H9 (cell line): ENCODE data around the gene GPR160. TPM values are rescaled to one million over a fixed set of nuclear protein-coding genes. Genes with fewer than 3 reads are reported as not detected.

Experiments used
- DNase-seq: peaks from one replicate; pipeline ENCODE4 v3.0.0-alpha.2; 2017
- H2AFZ ChIP-seq: one replicate; pipeline ENCODE4 v1.6.1; 2013; ENCODE audit warnings: mild to moderate bottlenecking, low read length, control low read depth, moderate library complexity
- H2AK5ac ChIP-seq: 2 replicates; pipeline ENCODE4 v1.6.1; 2013; ENCODE audit warnings: low read length, control low read depth, mixed read lengths; ENCODE audit not compliant: insufficient read length
- H2BK120ac ChIP-seq: one replicate; pipeline ENCODE4 v1.6.1; 2013; ENCODE audit warnings: low read depth, mild to moderate bottlenecking, low read length, control low read depth, inconsistent platforms; ENCODE audit not compliant: poor library complexity, severe bottlenecking
- H2BK12ac ChIP-seq: 2 replicates; pipeline ENCODE4 v1.6.1; 2013; ENCODE audit warnings: low read length, control low read depth, mixed read lengths, low read depth; ENCODE audit not compliant: insufficient read length
- H2BK15ac ChIP-seq: 2 replicates; pipeline ENCODE4 v1.6.1; 2013; ENCODE audit warnings: low read depth, low read length, control low read depth
- H2BK20ac ChIP-seq: one replicate; pipeline ENCODE4 v1.6.1; 2013; ENCODE audit warnings: low read depth, mild to moderate bottlenecking, low read length, control low read depth, inconsistent platforms; ENCODE audit not compliant: poor library complexity, severe bottlenecking
- H2BK5ac ChIP-seq: 2 replicates; pipeline ENCODE4 v1.6.1; 2013; ENCODE audit warnings: low read length, control low read depth, mixed read lengths; ENCODE audit not compliant: insufficient read length
- H3K14ac ChIP-seq: 2 replicates; pipeline ENCODE4 v1.6.1; 2013; ENCODE audit warnings: low read length, control low read depth; ENCODE audit not compliant: insufficient read depth
- H3K18ac ChIP-seq: 2 replicates; pipeline ENCODE4 v1.6.1; 2013; ENCODE audit warnings: low read depth, mild to moderate bottlenecking, mixed read lengths, low read length, control low read depth; ENCODE audit not compliant: insufficient read length
- H3K23ac ChIP-seq: 2 replicates; pipeline ENCODE4 v1.6.1; 2013; ENCODE audit warnings: low read length, control low read depth, mixed read lengths, low read depth; ENCODE audit not compliant: insufficient read length
- H3K23me2 ChIP-seq: 2 replicates; pipeline ENCODE4 v1.6.1; 2013; ENCODE audit warnings: low read depth, mild to moderate bottlenecking, mixed read lengths, low read length, control low read depth; ENCODE audit not compliant: insufficient read length, poor library complexity, severe bottlenecking
- H3K27ac ChIP-seq: 2 replicates; pipeline ENCODE4 v1.5.1; 2013; ENCODE audit warnings: low read length, control low read depth, mixed read lengths, low read depth; ENCODE audit not compliant: insufficient read length
- H3K27me3 ChIP-seq: 2 replicates; pipeline ENCODE4 v1.6.1; 2013; ENCODE audit warnings: low read length, control low read depth, inconsistent platforms; ENCODE audit not compliant: insufficient read depth
- H3K4ac ChIP-seq: 2 replicates; pipeline ENCODE4 v1.6.1; 2013; ENCODE audit warnings: low read depth, mild to moderate bottlenecking, control low read depth, inconsistent platforms, low read length, moderate library complexity
- H3K4me1 ChIP-seq: 2 replicates; pipeline ENCODE4 v1.6.1; 2013; ENCODE audit warnings: low read length, control low read depth, inconsistent platforms; ENCODE audit not compliant: insufficient read depth
- H3K4me2 ChIP-seq: 2 replicates; pipeline ENCODE4 v1.6.1; 2013; ENCODE audit warnings: low read length, control low read depth, mixed read lengths; ENCODE audit not compliant: insufficient read length, insufficient read depth
- H3K56ac ChIP-seq: 2 replicates; pipeline ENCODE4 v1.6.1; 2013; ENCODE audit warnings: low read depth, mild to moderate bottlenecking, mixed read lengths, low read length, control low read depth; ENCODE audit not compliant: insufficient read length
- H3K79me1 ChIP-seq: 2 replicates; pipeline ENCODE4 v1.6.1; 2013; ENCODE audit warnings: low read depth, mild to moderate bottlenecking, moderate library complexity, low read length, control low read depth, inconsistent platforms; ENCODE audit not compliant: insufficient read depth, poor library complexity, severe bottlenecking
- H3K79me2 ChIP-seq: 2 replicates; pipeline ENCODE4 v1.6.1; 2013; ENCODE audit warnings: low read length, control low read depth, inconsistent platforms; ENCODE audit not compliant: insufficient read depth
- H3K9ac ChIP-seq: 2 replicates; pipeline ENCODE4 v1.6.1; 2013; ENCODE audit warnings: low read length, control low read depth, mixed read lengths; ENCODE audit not compliant: insufficient read length; ENCODE audit errors: extremely low read depth
- H3K9me3 ChIP-seq: one replicate; pipeline ENCODE4 v1.6.1; 2013; ENCODE audit warnings: low read depth, low read length, inconsistent platforms; ENCODE audit not compliant: control insufficient read depth
- H3T11ph ChIP-seq: one replicate; pipeline ENCODE4 v1.6.1; 2013; ENCODE audit warnings: mild to moderate bottlenecking, low read length, control low read depth, inconsistent platforms
- H4K20me1 ChIP-seq: one replicate; pipeline ENCODE4 v1.6.1; 2013; ENCODE audit not compliant: control insufficient read depth, insufficient read length, insufficient read depth
- H4K5ac ChIP-seq: 2 replicates; pipeline ENCODE4 v1.6.1; 2013; ENCODE audit warnings: low read depth, mild to moderate bottlenecking, mixed read lengths, low read length, control low read depth; ENCODE audit not compliant: insufficient read length
- H4K8ac ChIP-seq: replicated peaks from 2 replicates; pipeline ENCODE4 v1.6.1; 2013; ENCODE audit warnings: low read length, control low read depth, mixed read lengths, low read depth; ENCODE audit not compliant: insufficient read length
- H4K91ac ChIP-seq: 2 replicates; pipeline ENCODE4 v1.6.1; 2013; ENCODE audit warnings: low read depth, mild to moderate bottlenecking, moderate library complexity, mixed read lengths, low read length, control low read depth; ENCODE audit not compliant: insufficient read length
- H3K27ac Mint-ChIP-seq, 3 experiments: 2 replicates in 2 of 3; 3 replicates in 1 of 3; pipeline ENCODE4 v1.8.0; 2020 to 2021; ENCODE audit warnings: mixed read lengths in 3 of 3, mild to moderate bottlenecking in 1 of 3, moderate library complexity in 1 of 3
- H3K27me3 Mint-ChIP-seq: 2 replicates; pipeline ENCODE4 v1.8.0; 2021; ENCODE audit warnings: low read depth, mild to moderate bottlenecking, moderate library complexity, mixed read lengths
- H3K36me3 Mint-ChIP-seq, 3 experiments: 2 replicates in 2 of 3; 3 replicates in 1 of 3; pipeline ENCODE4 v1.8.0; 2020 to 2021; ENCODE audit warnings: low read depth in 3 of 3, mixed read lengths in 3 of 3; ENCODE audit not compliant: insufficient read depth in 1 of 3
- H3K4me1 Mint-ChIP-seq, 2 experiments: 2 replicates each; pipeline ENCODE4 v1.8.0; 2020; ENCODE audit warnings: mixed read lengths in 2 of 2
- H3K4me3 Mint-ChIP-seq, 2 experiments: 2 replicates in 1 of 2; 3 replicates in 1 of 2; pipeline ENCODE4 v1.8.0; 2020 to 2021; ENCODE audit warnings: mild to moderate bottlenecking in 2 of 2, mixed read lengths in 2 of 2, moderate library complexity in 1 of 2
- H3K9me3 Mint-ChIP-seq, 2 experiments: 2 replicates in 1 of 2; 3 replicates in 1 of 2; pipeline ENCODE4 v1.8.0; 2020; ENCODE audit warnings: mild to moderate bottlenecking in 2 of 2, mixed read lengths in 2 of 2, moderate library complexity in 1 of 2
- WGBS: extraction: QIAGEN DNeasy Blood & Tissue Kit; methylation state at CpG from one replicate; pipeline ENCODE4 v1.1.7; 2013; ENCODE audit warnings: missing lambda C conversion rate, low lambda C conversion rate, mixed read lengths; ENCODE audit not compliant: insufficient read length; ENCODE audit errors: extremely low coverage; 5-methylcytosine and 5-hydroxymethylcytosine counted together
- total RNA-seq: library from RNA; stranded (reverse); gene quantifications from 2 replicates; pipeline ENCODE4 v1.2.1, GENCODE V29; 2021
- TF ChIP-seq, protein P1 (sequence below): fragments of 200-600 bp; sonication (generic); conservative IDR thresholded peaks from 3 replicates; pipeline ENCODE4 v1.8.0; 2021; ENCODE audit warnings: antibody characterized with exemption, mild to moderate bottlenecking

The GPR160 gene
- total RNA-seq, 1 experiment from 2014 or later: 14.1 TPM

DNA sequence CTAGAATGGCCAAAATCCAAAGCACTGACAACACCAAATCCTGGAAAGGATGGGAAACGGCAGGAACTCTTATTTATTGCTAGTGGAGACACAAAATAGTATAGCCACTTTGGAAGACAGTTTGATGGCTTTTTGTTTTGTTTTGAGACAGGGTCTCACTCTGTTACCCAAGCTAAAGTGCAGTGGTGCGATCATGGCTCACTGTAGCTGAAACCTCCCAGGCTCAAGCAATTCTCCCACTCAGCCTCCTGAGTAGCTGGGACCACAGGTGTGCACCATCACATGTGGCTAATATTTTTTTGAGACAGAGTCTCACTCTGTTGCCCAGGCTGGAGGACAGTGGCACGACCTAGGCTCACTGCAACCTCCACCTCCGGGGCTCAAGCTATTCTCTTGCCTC lies 27.3 kb upstream of the GPR160 start:
- Mint-ChIP-seq H3K4me1 (no peaks in the 10 kb centered on the region), H3K36me3 (no peaks in the 10 kb centered on the region), H3K27ac (peak overlapping the region in 1 of 3 experiments; percentile 56; a peak in 1 of 7 replicates), H3K9me3 (no peaks in the 10 kb centered on the region), H3K4me3 (no peak overlapping the region), H3K27me3 (no peaks in the 10 kb centered on the region)
- H3K56ac ChIP-seq: no peak overlapping the region
- no peak overlapping the region for H4K5ac ChIP-seq
- H3K27ac ChIP-seq: no peak overlapping the region
- no peak overlapping the region for H3K18ac ChIP-seq
- H3K14ac ChIP-seq: no peak overlapping the region
- no peaks in the 10 kb centered on the region for H3K4me1 ChIP-seq
- no peak overlapping the region for H2AK5ac ChIP-seq
- H3K9ac ChIP-seq: no peak overlapping the region
- TF ChIP-seq, protein P1, sequence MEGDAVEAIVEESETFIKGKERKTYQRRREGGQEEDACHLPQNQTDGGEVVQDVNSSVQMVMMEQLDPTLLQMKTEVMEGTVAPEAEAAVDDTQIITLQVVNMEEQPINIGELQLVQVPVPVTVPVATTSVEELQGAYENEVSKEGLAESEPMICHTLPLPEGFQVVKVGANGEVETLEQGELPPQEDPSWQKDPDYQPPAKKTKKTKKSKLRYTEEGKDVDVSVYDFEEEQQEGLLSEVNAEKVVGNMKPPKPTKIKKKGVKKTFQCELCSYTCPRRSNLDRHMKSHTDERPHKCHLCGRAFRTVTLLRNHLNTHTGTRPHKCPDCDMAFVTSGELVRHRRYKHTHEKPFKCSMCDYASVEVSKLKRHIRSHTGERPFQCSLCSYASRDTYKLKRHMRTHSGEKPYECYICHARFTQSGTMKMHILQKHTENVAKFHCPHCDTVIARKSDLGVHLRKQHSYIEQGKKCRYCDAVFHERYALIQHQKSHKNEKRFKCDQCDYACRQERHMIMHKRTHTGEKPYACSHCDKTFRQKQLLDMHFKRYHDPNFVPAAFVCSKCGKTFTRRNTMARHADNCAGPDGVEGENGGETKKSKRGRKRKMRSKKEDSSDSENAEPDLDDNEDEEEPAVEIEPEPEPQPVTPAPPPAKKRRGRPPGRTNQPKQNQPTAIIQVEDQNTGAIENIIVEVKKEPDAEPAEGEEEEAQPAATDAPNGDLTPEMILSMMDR: no peak
- no peaks in the 10 kb centered on the region for H3K79me2 ChIP-seq
- no peak overlapping the region for H2BK5ac ChIP-seq
- no peak overlapping the region for H4K8ac ChIP-seq
- no peak for DNase-seq
- H3K4me2 ChIP-seq: no peak overlapping the region
- no peaks in the 10 kb centered on the region for H3K79me1 ChIP-seq
- H2BK120ac ChIP-seq: no peak overlapping the region
- no peak overlapping the region for H3T11ph ChIP-seq
- no peak overlapping the region for H3K4ac ChIP-seq
- no peak overlapping the region for H2BK15ac ChIP-seq
- no peak overlapping the region for H2BK20ac ChIP-seq
- no peaks in the 10 kb centered on the region for H3K9me3 ChIP-seq
- no peaks in the 10 kb centered on the region for H3K23me2 ChIP-seq
- no peaks in the 10 kb centered on the region for H4K20me1 ChIP-seq
- no peaks in the 10 kb centered on the region for H3K27me3 ChIP-seq
- WGBS: no CpG with 5 or more reads among the region's 4 CpGs
- H3K23ac ChIP-seq: no peak overlapping the region
- H2BK12ac ChIP-seq: no peak overlapping the region
- no peak overlapping the region for H2AFZ ChIP-seq
- no peak overlapping the region for H4K91ac ChIP-seq
